GM10248 (cell line): ENCODE data around the gene TBC1D24.

Experiments
- CTCF ChIA-PET: fragments of 300-600 bp; sonication (Branson Sonifier 250); formaldehyde crosslinking; extraction: SDS; loops from one replicate; lab custom pipeline; 2021; ENCODE audit warnings: antibody characterized with exemption; lab: Yijun Ruan, JAX
- POLR2A ChIA-PET: fragments of 350-650 bp; sonication (Branson Sonifier 250); formaldehyde crosslinking; extraction: SDS; loops from one replicate; lab custom pipeline; 2020; ENCODE audit warnings: antibody characterized with exemption; lab: Yijun Ruan, JAX
- DNase-seq: peaks from one replicate; pipeline ENCODE4 v3.0.0; 2012; ENCODE audit errors: extremely low spot score
- CTCF ChIP-seq: IDR thresholded peaks from 2 replicates; pipeline ENCODE4 v1.5.1; 2012; ENCODE audit warnings: mild to moderate bottlenecking, low read depth; ENCODE audit errors: extremely low read depth, missing control alignments, control extremely low read depth

TBC1D24 gene

DNA sequence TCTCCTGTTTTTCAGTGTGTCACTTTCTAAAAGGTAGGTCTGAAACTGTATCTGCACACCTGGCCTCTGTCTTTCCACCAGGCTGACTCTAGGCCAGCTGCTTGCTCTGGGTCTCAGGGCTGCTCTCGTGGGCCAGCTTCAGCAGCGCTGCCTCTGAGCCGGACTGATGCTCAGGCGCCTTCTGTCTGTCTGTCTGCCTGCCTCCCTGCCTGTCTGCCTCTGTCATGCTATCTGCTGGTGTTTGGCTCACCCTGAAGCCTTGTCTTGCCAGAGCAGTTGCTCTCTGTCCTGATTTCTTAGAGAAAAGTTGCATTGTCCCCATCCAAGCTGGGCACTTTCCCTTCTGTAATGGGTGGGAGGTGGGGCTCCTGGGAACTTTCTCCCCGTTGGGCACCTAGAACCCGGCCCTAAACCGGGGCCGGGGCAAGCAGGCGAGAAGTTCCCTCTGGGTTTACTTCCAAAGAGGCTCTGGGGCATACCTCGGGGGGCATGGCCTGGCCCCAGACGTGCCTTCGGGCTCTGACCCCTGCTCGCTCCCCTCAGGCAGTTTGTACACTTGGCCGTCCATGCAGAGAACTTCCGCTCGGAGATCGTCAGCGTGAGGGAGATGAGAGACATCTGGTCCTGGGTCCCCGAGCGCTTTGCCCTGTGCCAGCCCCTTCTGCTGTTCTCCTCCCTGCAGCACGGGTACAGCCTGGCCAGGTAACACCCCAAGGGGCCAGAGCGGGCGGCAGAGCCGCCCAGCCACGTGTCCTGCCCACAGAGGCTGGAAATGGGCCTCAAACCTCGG lies 23.0 kb downstream of the TBC1D24 start:
- DNase-seq: no peak
- POLR2A ChIA-PET: no interaction called here
- TF ChIP-seq CTCF: no peak
- CTCF ChIA-PET: no interaction called here

DNA sequence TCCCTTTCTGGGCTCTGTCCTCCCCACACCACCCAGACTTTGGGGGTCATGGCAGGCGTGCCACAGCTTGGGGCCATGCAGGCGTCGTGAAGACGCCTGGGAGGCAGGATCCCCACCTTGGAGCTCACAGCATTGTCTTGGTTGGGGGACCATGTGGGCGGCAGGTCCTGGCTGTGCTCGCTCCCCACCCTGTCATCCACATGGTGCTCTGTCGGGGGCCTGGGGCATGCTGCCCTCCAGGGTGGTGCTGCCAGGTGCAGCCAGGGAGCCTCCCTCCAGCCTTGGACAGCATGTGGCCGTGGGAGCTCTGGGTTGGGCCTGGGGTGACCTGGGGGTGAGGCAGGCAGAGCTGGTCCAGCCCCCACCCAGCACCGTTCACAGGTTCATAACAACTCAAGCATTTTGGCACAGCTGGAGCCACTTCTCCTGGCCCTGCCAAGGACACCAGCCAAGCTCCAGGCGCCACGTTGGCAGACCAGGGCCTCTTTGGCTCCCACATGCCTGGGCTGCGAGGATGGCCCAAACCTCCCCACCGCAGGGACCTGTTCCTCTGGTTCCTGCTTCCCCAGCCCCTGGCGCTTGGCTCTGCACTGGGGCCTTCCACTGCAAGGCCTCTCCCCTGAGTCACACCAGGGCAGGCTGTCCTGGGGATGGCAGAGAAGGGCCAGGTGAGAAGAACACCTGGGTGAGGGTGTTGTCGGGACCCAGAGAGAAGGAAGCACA lies 23.8 kb downstream of the TBC1D24 start:
- ChIA-PET CTCF (no interaction called here), POLR2A (no interaction called here)
- no peak for TF ChIP-seq CTCF
- no peak for DNase-seq

- no peak for TF ChIP-seq CTCF
- DNase-seq: no peak
- ChIA-PET CTCF (interaction anchor here (1.0 to 3.9 kb wide), 6 partner anchors 10 to 305 kb away, joined by 3 to 36 read pairs (median 7); no protein-coding TSS in a partner anchor), POLR2A (no interaction called here)
Measured at GRCh38 chr16:2499454-2499853, 24.5 kb downstream of the TBC1D24 start.

DNA sequence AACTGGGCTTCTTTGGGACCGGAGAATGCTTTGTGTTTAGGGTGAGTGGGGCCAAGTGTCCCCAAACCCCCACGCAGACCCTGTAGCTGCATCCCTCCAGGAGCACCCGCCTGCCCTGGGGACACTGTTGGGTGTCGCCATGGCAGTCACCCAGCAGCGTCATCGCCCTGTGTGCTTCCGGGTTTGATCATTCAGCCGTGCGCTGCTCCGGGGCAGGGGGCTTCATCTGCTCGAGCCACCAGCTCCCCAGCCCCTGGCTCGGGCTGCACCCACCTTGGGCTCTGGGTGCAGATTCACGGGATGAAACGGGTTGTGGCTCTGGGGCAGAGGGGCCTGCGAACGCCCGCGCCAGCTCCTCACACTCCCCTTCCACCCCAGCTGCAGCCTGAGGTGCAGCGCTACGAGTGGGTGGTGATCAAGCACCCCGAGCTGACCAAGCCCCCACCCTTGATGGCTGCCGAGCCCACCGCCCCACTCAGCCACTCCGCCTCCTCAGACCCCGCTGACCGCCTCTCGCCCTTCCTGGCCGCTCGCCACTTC lies 25.0 kb downstream of the TBC1D24 start:
- CTCF ChIA-PET: interaction anchor here (1.0 to 3.9 kb wide), 11 partner anchors 10 to 306 kb away, joined by 3 to 36 read pairs (median 7); partner anchors contain the start of gene CCNF
- no peak for DNase-seq
- POLR2A ChIA-PET: no interaction called here
- no peak for TF ChIP-seq CTCF

- CTCF ChIA-PET: interaction anchor here (0.6 to 3.9 kb wide), 33 partner anchors 11 to 306 kb away, joined by 3 to 36 read pairs (median 4); partner anchors contain the start of genes ABCA3, CCNF, ECI1 and RNPS1
- TF ChIP-seq CTCF: no peak
- POLR2A ChIA-PET: interaction anchor here (1.0 kb wide), 1 partner anchor 345 kb away, joined by 3 read pairs; the partner anchor contains the start of gene TRAF7
- no peak for DNase-seq
Measured at GRCh38 chr16:2500430-2500917, 25.5 kb downstream of the TBC1D24 start.
